Lower leg skin (tissue), 3 donors: ENCODE measurements around the gene PRM1.

Experiments
- CTCF ChIP-seq, 3 donors: fragments of 450-650 bp; IDR thresholded peaks; one replicate each; pipeline ENCODE4 v1.5.1; 2016; ENCODE audit warnings: antibody characterized with exemption in 3 of 3, mild to moderate bottlenecking in 3 of 3, moderate library complexity in 2 of 3
- POLR2A ChIP-seq, 2 donors: fragments of 450-650 bp; IDR thresholded peaks; one replicate each; pipeline ENCODE4 v1.6.1; 2016 to 2017; ENCODE audit warnings: antibody characterized with exemption in 2 of 2, mild to moderate bottlenecking in 1 of 2, moderate library complexity in 1 of 2

GRCh38 chr16:11306381-11306780 is 25.3 kb upstream of the PRM1 start:
- TF ChIP-seq CTCF (IDR thresholded peaks at IDR 0.05) (no peak), POLR2A (IDR thresholded peaks at IDR 0.05) (no peak)
